ENCODE measurements around the gene MRPS9.

DNA sequence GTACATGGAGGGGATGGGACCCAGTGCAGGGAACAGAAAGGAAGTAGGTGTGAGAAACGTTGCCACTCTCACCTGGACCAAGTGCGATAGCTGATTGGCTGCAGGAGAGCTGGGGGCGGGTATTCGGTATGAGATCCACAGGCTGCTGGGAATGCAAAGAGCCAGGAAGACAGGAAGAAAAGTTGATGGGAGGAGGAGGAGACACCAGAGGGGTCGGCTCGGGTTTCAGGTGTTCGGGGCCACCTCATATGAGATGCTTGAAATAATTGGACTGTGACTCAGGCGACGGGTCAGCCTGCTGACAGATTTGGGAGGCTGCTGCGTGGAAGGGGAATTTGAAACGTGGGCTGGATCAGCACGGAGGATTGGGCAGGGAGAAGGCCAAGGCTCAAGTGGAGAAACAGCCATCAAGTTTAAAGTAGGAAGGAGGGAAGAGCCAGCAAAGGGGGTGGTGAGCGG is 65.1 kb downstream of the MRPS9 start:
- TF ChIP-seq POLR2AphosphoS5 (IDR thresholded peaks at IDR 0.05) (no peak), TAF1 (IDR thresholded peaks at IDR 0.05; ENCODE audit: low read depth) (no peak), EZH2 (IDR thresholded peaks at IDR 0.05; ENCODE audit: borderline replicate concordance, insufficient read depth, low read length, poor library complexity, severe bottlenecking) (no peak), EP300 (conservative IDR thresholded peaks at IDR 0.05; ENCODE audit: poor library complexity, severe bottlenecking) (no peak), RAD21 (conservative IDR thresholded peaks at IDR 0.05) (no peak), SMC3 (conservative IDR thresholded peaks at IDR 0.05; ENCODE audit: poor library complexity) (no peak), MXI1 (conservative IDR thresholded peaks at IDR 0.05; ENCODE audit: poor library complexity, severe bottlenecking) (no peak)
- TF ChIP-seq, protein P1, sequence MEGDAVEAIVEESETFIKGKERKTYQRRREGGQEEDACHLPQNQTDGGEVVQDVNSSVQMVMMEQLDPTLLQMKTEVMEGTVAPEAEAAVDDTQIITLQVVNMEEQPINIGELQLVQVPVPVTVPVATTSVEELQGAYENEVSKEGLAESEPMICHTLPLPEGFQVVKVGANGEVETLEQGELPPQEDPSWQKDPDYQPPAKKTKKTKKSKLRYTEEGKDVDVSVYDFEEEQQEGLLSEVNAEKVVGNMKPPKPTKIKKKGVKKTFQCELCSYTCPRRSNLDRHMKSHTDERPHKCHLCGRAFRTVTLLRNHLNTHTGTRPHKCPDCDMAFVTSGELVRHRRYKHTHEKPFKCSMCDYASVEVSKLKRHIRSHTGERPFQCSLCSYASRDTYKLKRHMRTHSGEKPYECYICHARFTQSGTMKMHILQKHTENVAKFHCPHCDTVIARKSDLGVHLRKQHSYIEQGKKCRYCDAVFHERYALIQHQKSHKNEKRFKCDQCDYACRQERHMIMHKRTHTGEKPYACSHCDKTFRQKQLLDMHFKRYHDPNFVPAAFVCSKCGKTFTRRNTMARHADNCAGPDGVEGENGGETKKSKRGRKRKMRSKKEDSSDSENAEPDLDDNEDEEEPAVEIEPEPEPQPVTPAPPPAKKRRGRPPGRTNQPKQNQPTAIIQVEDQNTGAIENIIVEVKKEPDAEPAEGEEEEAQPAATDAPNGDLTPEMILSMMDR (IDR thresholded peaks at IDR 0.05; ENCODE audit: poor library complexity, severe bottlenecking): no peak
- TF ChIP-seq, protein P2, sequence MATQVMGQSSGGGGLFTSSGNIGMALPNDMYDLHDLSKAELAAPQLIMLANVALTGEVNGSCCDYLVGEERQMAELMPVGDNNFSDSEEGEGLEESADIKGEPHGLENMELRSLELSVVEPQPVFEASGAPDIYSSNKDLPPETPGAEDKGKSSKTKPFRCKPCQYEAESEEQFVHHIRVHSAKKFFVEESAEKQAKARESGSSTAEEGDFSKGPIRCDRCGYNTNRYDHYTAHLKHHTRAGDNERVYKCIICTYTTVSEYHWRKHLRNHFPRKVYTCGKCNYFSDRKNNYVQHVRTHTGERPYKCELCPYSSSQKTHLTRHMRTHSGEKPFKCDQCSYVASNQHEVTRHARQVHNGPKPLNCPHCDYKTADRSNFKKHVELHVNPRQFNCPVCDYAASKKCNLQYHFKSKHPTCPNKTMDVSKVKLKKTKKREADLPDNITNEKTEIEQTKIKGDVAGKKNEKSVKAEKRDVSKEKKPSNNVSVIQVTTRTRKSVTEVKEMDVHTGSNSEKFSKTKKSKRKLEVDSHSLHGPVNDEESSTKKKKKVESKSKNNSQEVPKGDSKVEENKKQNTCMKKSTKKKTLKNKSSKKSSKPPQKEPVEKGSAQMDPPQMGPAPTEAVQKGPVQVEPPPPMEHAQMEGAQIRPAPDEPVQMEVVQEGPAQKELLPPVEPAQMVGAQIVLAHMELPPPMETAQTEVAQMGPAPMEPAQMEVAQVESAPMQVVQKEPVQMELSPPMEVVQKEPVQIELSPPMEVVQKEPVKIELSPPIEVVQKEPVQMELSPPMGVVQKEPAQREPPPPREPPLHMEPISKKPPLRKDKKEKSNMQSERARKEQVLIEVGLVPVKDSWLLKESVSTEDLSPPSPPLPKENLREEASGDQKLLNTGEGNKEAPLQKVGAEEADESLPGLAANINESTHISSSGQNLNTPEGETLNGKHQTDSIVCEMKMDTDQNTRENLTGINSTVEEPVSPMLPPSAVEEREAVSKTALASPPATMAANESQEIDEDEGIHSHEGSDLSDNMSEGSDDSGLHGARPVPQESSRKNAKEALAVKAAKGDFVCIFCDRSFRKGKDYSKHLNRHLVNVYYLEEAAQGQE (IDR thresholded peaks at IDR 0.05; ENCODE audit: borderline replicate concordance): no peak

All from neural cell (in vitro differentiated cells).